ENCODE measurements around the gene SOCS6.
"Not testable (repeated sequence)": the region's sequence is repeated elsewhere in the genome, so short reads cannot be mapped to it uniquely, and the experiment has no call there.

SOCS6 gene, protein sequence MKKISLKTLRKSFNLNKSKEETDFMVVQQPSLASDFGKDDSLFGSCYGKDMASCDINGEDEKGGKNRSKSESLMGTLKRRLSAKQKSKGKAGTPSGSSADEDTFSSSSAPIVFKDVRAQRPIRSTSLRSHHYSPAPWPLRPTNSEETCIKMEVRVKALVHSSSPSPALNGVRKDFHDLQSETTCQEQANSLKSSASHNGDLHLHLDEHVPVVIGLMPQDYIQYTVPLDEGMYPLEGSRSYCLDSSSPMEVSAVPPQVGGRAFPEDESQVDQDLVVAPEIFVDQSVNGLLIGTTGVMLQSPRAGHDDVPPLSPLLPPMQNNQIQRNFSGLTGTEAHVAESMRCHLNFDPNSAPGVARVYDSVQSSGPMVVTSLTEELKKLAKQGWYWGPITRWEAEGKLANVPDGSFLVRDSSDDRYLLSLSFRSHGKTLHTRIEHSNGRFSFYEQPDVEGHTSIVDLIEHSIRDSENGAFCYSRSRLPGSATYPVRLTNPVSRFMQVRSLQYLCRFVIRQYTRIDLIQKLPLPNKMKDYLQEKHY

DNA sequence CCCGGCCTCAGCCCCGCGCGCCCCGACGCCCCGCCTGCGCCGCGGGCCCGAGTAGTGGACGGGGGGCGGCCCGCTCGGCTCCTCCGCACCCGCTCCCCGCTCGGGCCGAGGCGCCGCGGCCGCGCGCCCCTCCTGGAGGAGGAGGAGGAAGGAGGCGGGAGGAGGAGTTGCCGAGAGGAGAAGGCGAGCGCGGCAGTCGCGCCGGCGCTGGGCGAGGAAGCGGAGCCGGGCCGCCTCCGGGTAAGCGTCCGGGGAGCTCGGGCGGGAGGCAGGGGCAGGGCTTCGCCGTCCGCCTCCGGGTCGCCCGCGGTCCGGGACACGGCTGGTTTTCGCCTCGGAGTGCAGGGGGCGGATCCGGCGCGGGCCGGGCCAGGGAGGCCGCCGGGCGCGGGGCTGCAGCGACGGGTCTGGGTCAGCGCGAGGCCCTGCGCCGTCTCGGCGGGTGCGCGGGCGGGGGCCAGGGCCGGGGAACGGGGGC lies at the start of gene SOCS6:
Gene SOCS6, plus strand, starts transcription at position 195 of the 478 bp plus-strand sequence. CDS start 35,624 bp downstream, outside the sequence.
- no peak for DNase-seq
- Histone ChIP-seq H3K27ac (peak within 1 kb of the TSS; percentile 60), H3K27me3 (replicated peaks) (no peaks in the 10 kb centered on the region), H3K4me3 (ENCODE audit: low read depth, low read length) (peak within 1 kb of the TSS; percentile 70), H3K36me3 (replicated peaks) (no peaks in the 10 kb centered on the region)
- in situ Hi-C loops (cut with HindIII; ENCODE audit: low pct_ligation_motif_present, low sequenced_read_pairs), result no loop called here
- TF ChIP-seq, protein P1, sequence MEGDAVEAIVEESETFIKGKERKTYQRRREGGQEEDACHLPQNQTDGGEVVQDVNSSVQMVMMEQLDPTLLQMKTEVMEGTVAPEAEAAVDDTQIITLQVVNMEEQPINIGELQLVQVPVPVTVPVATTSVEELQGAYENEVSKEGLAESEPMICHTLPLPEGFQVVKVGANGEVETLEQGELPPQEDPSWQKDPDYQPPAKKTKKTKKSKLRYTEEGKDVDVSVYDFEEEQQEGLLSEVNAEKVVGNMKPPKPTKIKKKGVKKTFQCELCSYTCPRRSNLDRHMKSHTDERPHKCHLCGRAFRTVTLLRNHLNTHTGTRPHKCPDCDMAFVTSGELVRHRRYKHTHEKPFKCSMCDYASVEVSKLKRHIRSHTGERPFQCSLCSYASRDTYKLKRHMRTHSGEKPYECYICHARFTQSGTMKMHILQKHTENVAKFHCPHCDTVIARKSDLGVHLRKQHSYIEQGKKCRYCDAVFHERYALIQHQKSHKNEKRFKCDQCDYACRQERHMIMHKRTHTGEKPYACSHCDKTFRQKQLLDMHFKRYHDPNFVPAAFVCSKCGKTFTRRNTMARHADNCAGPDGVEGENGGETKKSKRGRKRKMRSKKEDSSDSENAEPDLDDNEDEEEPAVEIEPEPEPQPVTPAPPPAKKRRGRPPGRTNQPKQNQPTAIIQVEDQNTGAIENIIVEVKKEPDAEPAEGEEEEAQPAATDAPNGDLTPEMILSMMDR (IDR thresholded peaks at IDR 0.05; ENCODE audit: low read depth, low read length, missing control alignments), result no peak

DNA sequence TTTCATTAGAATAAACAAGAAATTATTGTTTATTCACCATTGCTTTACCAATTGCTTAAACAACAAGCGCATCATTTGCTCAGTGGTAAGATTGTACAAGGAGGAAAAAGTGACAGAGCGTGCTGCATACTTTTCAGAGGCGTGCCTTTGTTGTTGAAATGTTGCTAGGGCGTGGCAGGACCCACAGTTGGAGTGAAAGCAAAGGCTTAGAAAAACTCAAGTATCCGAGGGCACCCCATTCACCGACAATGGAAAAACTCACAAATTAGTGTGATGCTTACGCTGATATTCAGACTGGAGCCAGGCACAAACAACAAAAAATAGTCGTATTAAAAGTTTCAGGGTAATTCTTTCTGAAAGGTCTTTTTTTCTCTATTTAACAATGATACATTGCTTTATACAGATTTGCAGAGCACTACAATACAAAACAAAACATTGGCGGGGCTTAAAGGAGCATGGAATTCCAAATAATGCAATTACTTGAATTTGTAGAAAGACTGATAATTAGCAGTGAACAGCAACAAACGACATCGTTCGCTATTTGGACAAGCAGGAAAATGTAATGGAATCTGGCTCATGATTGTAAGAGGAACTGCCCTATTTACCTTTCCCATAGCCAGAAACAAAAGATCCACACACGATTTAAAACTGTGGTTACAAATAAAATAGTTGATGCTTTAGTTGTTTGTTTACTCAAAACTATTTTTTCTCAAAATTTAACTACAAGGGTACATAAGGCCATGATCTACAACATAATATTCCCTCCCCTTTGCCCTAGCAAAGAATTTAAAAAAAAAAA lies 45.5 kb upstream of the SOCS6 start:
- TF ChIP-seq, protein P1 (IDR thresholded peaks at IDR 0.05; ENCODE audit: low read depth, low read length, missing control alignments), result no peak
- Histone ChIP-seq H3K27me3 (replicated peaks) (no peaks in the 10 kb centered on the region), H3K4me3 (ENCODE audit: low read depth, low read length) (no peak overlapping the region), H3K36me3 (replicated peaks) (no peaks in the 10 kb centered on the region), H3K27ac (no peak overlapping the region)
- in situ Hi-C loops (cut with HindIII; ENCODE audit: low pct_ligation_motif_present, low sequenced_read_pairs), result no loop called here
- DNase-seq, result no peak

DNA sequence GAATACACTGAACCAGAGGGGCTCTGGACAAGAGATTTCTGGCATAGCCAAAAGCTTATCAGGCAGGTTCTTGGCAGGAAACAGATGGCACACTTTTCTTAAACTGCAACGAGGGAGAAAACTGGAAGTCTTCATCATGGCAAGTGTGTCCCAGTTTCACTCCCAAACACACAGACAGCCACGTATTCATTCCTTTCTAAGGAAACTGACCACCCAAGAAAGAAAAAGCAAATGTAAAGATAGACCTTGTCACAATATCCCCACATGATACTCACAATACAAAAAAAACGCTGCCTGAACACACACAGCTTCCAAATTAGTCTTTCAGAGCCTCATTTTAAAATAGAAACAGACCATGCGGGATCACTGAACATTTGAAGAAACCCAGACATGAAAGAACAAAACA lies 42.8 kb upstream of the SOCS6 start:
- DNase-seq, result no peak
- in situ Hi-C loops (cut with HindIII; ENCODE audit: low pct_ligation_motif_present, low sequenced_read_pairs), result no loop called here
- TF ChIP-seq, protein P1 (IDR thresholded peaks at IDR 0.05; ENCODE audit: low read depth, low read length, missing control alignments), result no peak
- Histone ChIP-seq H3K27ac (no peak overlapping the region), H3K4me3 (ENCODE audit: low read depth, low read length) (no peak overlapping the region), H3K36me3 (replicated peaks) (no peaks in the 10 kb centered on the region), H3K27me3 (replicated peaks) (no peaks in the 10 kb centered on the region)

DNA sequence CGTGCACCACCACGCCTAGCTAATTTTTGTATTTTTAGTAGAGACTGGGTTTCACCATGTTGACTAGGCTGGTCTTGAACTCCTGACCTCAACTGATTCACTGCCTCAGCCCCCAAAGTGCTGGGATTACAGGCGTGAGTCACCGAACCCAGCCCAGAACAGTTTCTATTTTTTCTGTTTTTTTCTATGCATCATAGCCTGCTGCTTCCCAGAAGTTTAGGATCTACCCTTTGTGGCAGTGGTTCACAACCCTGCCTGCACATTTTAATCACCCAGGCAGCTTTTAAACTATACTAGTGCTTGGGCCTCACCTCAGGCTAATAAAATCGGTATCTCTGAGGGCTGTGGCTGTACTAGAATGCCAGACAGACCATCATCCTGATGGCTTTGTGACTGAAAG lies 39.7 kb upstream of the SOCS6 start:
- TF ChIP-seq, protein P1 (IDR thresholded peaks at IDR 0.05; ENCODE audit: low read depth, low read length, missing control alignments), result no peak
- no peak overlapping the region for H3K4me3 ChIP-seq (ENCODE audit: low read depth, low read length)
- H3K36me3 ChIP-seq (replicated peaks), result no peaks in the 10 kb centered on the region
- no peak overlapping the region for H3K27ac ChIP-seq
- no peaks in the 10 kb centered on the region for H3K27me3 ChIP-seq (replicated peaks)
- in situ Hi-C loops (cut with HindIII; ENCODE audit: low pct_ligation_motif_present, low sequenced_read_pairs), result no loop called here
- DNase-seq, result peak; percentile 65

DNA sequence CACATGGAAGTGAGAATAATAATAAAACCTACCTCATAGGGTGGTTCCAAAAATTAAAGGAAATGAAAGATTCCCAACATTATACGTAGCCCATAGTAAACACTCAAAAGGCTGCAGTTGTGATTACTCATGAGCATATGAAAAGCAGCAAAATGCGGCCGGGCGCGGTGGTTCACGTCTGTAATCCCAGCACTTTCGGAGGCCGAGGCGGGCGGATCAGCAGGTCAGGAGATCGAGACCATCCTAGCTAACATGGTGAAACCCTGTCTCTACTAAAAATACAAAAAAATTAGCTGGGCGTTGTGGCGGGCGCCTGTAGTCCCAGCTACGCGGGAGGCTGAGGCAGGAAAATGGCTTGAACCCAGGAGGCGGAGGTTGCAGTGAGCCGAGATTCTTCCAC lies 39.0 kb upstream of the SOCS6 start:
- H3K4me3 ChIP-seq (ENCODE audit: low read depth, low read length); DNase-seq; in situ Hi-C loops (cut with HindIII; ENCODE audit: low pct_ligation_motif_present, low sequenced_read_pairs); H3K36me3 ChIP-seq (replicated peaks); H3K27ac ChIP-seq; H3K27me3 ChIP-seq (replicated peaks): not testable (repeated sequence)

DNA sequence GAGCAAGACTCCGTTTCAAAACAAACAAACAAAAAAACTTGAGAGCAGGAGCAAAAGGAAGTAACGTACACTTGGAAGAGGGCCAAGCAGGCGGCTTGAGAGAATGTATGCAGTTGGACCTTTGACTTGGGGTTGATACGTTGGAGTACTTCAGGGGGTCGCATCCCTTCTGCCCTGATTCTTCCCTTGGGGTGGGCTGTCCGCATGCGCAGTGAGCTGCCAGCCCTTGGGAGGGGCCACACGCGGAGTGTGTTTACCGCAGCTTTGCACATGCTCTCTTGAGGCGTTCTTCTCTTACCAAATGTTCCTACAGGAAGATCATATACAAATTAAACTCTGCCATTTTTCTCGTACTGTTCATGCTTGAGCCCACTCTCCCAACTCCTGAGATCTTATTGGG lies 38.1 kb upstream of the SOCS6 start:
- H3K27me3 ChIP-seq (replicated peaks), result no peaks in the 10 kb centered on the region
- no peak overlapping the region for H3K4me3 ChIP-seq (ENCODE audit: low read depth, low read length)
- in situ Hi-C loops (cut with HindIII; ENCODE audit: low pct_ligation_motif_present, low sequenced_read_pairs), result no loop called here
- no peak for DNase-seq
- TF ChIP-seq, protein P1 (IDR thresholded peaks at IDR 0.05; ENCODE audit: low read depth, low read length, missing control alignments), result no peak
- no peak overlapping the region for H3K27ac ChIP-seq
- H3K36me3 ChIP-seq (replicated peaks), result no peaks in the 10 kb centered on the region
